Upper lobe of right lung (tissue), 1 donor: ENCODE measurements around the gene BPIFB3. TPM values are rescaled to one million over a fixed set of nuclear protein-coding genes. Genes with fewer than 3 reads are reported as not detected.

ENCODE experiments used
- ATAC-seq: fragments of 200-7000 bp; cut with Tn5 transposase; one replicate; pipeline ENCODE4 v1.9.1; 2020; ENCODE audit warnings: mild to moderate bottlenecking, moderate library complexity
- DNase-seq: peaks from one replicate; pipeline ENCODE4 v3.0.0-alpha.2; 2020
- H3K27ac ChIP-seq: fragments of 200-600 bp; one replicate; pipeline ENCODE4 v1.8.0; 2022
- H3K27me3 ChIP-seq: fragments of 200-600 bp; one replicate; pipeline ENCODE4 v1.8.0; 2022; ENCODE audit warnings: mild to moderate bottlenecking
- H3K36me3 ChIP-seq: fragments of 200-600 bp; one replicate; pipeline ENCODE4 v1.8.0; 2022
- H3K4me1 ChIP-seq: fragments of 200-600 bp; one replicate; pipeline ENCODE4 v1.8.0; 2022
- H3K4me3 ChIP-seq: fragments of 200-600 bp; one replicate; pipeline ENCODE4 v1.8.0; 2022; ENCODE audit warnings: mild to moderate bottlenecking
- H3K9me3 ChIP-seq: fragments of 200-600 bp; one replicate; pipeline ENCODE4 v1.8.0; 2022
- CTCF ChIP-seq: fragments of 200-600 bp; IDR thresholded peaks from one replicate; pipeline ENCODE4 v1.8.0; 2022; ENCODE audit warnings: antibody characterized with exemption
- intact Hi-C: fragments of 100-400 bp; cut with DNase I; formaldehyde crosslinking; loops from one replicate; pipeline ENCODE4 v1.11.0; 2022
- total RNA-seq: library from RNA; stranded (reverse); fragmentation: NEBNext Ultra II Directional; extraction: Animal tissue kit (Norgen Biotek cat#: 25700); gene quantifications from one replicate; pipeline ENCODE4 v1.2.1, GENCODE V29; 2021
- donor health status: DM: no; HTN: yes; CAD: no; lungs with severe emphysema.

The BPIFB3 gene
- total RNA-seq, 1 donor from 2014 or later: not detected

GRCh38 chr20:33010674-33011449, 42.8 kb upstream of the BPIFB3 start:
- ATAC-seq (no peak), DNase-seq (no peak)
- Histone ChIP-seq H3K4me3 (no peak overlapping the region), H3K27me3 (no peaks in the 10 kb centered on the region), H3K9me3 (no peaks in the 10 kb centered on the region), H3K36me3 (no peaks in the 10 kb centered on the region), H3K4me1 (no peaks in the 10 kb centered on the region), H3K27ac (no peak overlapping the region)
- intact Hi-C loops: no loop called here
- TF ChIP-seq CTCF: no peak

- no peak overlapping the region for H3K4me3 ChIP-seq
- H3K4me1 ChIP-seq: no peaks in the 10 kb centered on the region
- H3K27ac ChIP-seq: no peak overlapping the region
- DNase-seq (no peak), ATAC-seq (no peak)
- H3K36me3 ChIP-seq: no peaks in the 10 kb centered on the region
- no peaks in the 10 kb centered on the region for H3K9me3 ChIP-seq
- intact Hi-C loops: no loop called here
- no peaks in the 10 kb centered on the region for H3K27me3 ChIP-seq
- no peak for TF ChIP-seq CTCF
These were observed 41.1 kb upstream of the BPIFB3 start for GRCh38 chr20:33012327-33013189.

GRCh38 chr20:33013701-33014326, 39.9 kb upstream of the BPIFB3 start:
- no peak for TF ChIP-seq CTCF
- no peaks in the 10 kb centered on the region for H3K4me1 ChIP-seq
- DNase-seq (no peak), ATAC-seq (no peak)
- H3K4me3 ChIP-seq: no peak overlapping the region
- no peak overlapping the region for H3K27ac ChIP-seq
- no peaks in the 10 kb centered on the region for H3K36me3 ChIP-seq
- H3K9me3 ChIP-seq: no peaks in the 10 kb centered on the region
- intact Hi-C loops: no loop called here
- no peaks in the 10 kb centered on the region for H3K27me3 ChIP-seq

- H3K4me1 ChIP-seq: no peaks in the 10 kb centered on the region
- DNase-seq: no peak
- H3K36me3 ChIP-seq: no peaks in the 10 kb centered on the region
- H3K4me3 ChIP-seq: no peak overlapping the region
- no peak overlapping the region for H3K27ac ChIP-seq
- intact Hi-C loops: no loop called here
- no peaks in the 10 kb centered on the region for H3K27me3 ChIP-seq
- no peaks in the 10 kb centered on the region for H3K9me3 ChIP-seq
- no peak for ATAC-seq
- no peak for TF ChIP-seq CTCF
These were observed 39.2 kb upstream of the BPIFB3 start for GRCh38 chr20:33014336-33015113.

GRCh38 chr20:33015114-33015484, 38.6 kb upstream of the BPIFB3 start:
- Histone ChIP-seq H3K4me3 (no peak overlapping the region), H3K27me3 (no peaks in the 10 kb centered on the region), H3K4me1 (no peaks in the 10 kb centered on the region), H3K27ac (no peak overlapping the region), H3K9me3 (no peaks in the 10 kb centered on the region), H3K36me3 (no peaks in the 10 kb centered on the region)
- ATAC-seq (no peak), DNase-seq (no peak)
- TF ChIP-seq CTCF: no peak
- intact Hi-C loops: no loop called here
